ENCODE data around the gene CFAP99.

CFAP99 gene

GRCh38 chr4:2449511-2450392, 31.0 kb downstream of the CFAP99 start:
- CTCF ChIA-PET: interaction anchor here (1.7 to 2.6 kb wide), 3 partner anchors 8 to 13 kb away, joined by 5 to 16 read pairs (median 5); no protein-coding TSS in a partner anchor
- POLR2A ChIA-PET: no interaction called here
- no peak for DNase-seq (ENCODE audit: extremely low spot score)
- TF ChIP-seq CTCF (IDR thresholded peaks at IDR 0.05; ENCODE audit: control extremely low read depth, extremely low read depth, low read depth, missing control alignments): no peak

- CTCF ChIA-PET: interaction anchor here (1.0 to 2.6 kb wide), 4 partner anchors 9 to 232 kb away, joined by 3 to 16 read pairs (median 5); no protein-coding TSS in a partner anchor
- POLR2A ChIA-PET: no interaction called here
- DNase-seq (ENCODE audit: extremely low spot score): no peak
- TF ChIP-seq CTCF (IDR thresholded peaks at IDR 0.05; ENCODE audit: control extremely low read depth, extremely low read depth, low read depth, missing control alignments): no peak
These were observed 31.8 kb downstream of the CFAP99 start for GRCh38 chr4:2450394-2451035.

- no peak for TF ChIP-seq CTCF (IDR thresholded peaks at IDR 0.05; ENCODE audit: control extremely low read depth, extremely low read depth, low read depth, missing control alignments)
- DNase-seq (ENCODE audit: extremely low spot score): no peak
- ChIA-PET CTCF (interaction anchor here (1.0 to 2.6 kb wide), 4 partner anchors 10 to 233 kb away, joined by 3 to 16 read pairs (median 5); no protein-coding TSS in a partner anchor), POLR2A (no interaction called here)
These were observed 32.3 kb downstream of the CFAP99 start for GRCh38 chr4:2451036-2451520.

- POLR2A ChIA-PET: no interaction called here
- CTCF ChIA-PET: interaction anchor here (0.9 to 2.6 kb wide), 5 partner anchors 10 to 234 kb away, joined by 3 to 16 read pairs (median 5); no protein-coding TSS in a partner anchor
- no peak for TF ChIP-seq CTCF (IDR thresholded peaks at IDR 0.05; ENCODE audit: control extremely low read depth, extremely low read depth, low read depth, missing control alignments)
- DNase-seq (ENCODE audit: extremely low spot score): no peak
These were observed 33.3 kb downstream of the CFAP99 start for GRCh38 chr4:2451821-2452785.

- POLR2A ChIA-PET: no interaction called here
- CTCF ChIA-PET: interaction anchor here (1.1 to 1.2 kb wide), 2 partner anchors 10 to 237 kb away, joined by 3 read pairs; no protein-coding TSS in a partner anchor
- TF ChIP-seq CTCF (IDR thresholded peaks at IDR 0.05; ENCODE audit: control extremely low read depth, extremely low read depth, low read depth, missing control alignments): no peak
- DNase-seq (ENCODE audit: extremely low spot score): no peak
These were observed 38.9 kb downstream of the CFAP99 start for GRCh38 chr4:2457481-2458295.
